Stomach (tissue), 9 donors: ENCODE data around the gene SEMA5B. TPM values are rescaled to one million over a fixed set of nuclear protein-coding genes. Genes with fewer than 3 reads are reported as not detected.

Source experiments
- DNase-seq, 2 donors: peaks; one replicate each; pipeline versions ENCODE4 v3.0.0 to v3.0.0-alpha.2; 2013 to 2019
- H3K27ac ChIP-seq, 5 donors: fragments of 200-600 bp in 4 of 5; sonication (generic) in 4 of 5; one replicate each; pipeline ENCODE4 v1.5.1; 2013 to 2019; ENCODE audit warnings: mild to moderate bottlenecking in 1 of 5, moderate library complexity in 1 of 5
- H3K27me3 ChIP-seq, 3 donors: fragments of 200-600 bp; sonication (generic); one replicate each; pipeline ENCODE4 v1.5.1; 2017 to 2019; ENCODE audit warnings: mixed run types in 1 of 3
- H3K36me3 ChIP-seq, 4 donors: fragments of 200-600 bp; sonication (generic); 1 replicate in 3 of 4; 2 replicates in 1 of 4; pipeline ENCODE4 v1.5.1; 2016 to 2019
- H3K4me1 ChIP-seq, 4 donors: fragments of 200-600 bp; sonication (generic); one replicate each; pipeline ENCODE4 v1.5.1; 2016 to 2019
- H3K4me3 ChIP-seq, 4 donors: fragments of 200-600 bp; sonication (generic) in 3 of 4; one replicate each; pipeline ENCODE4 v1.5.1; 2016 to 2019; ENCODE audit warnings: mild to moderate bottlenecking in 1 of 4
- H3K9me3 ChIP-seq, 4 donors: fragments of 200-600 bp; sonication (generic); one replicate each; pipeline ENCODE4 v1.5.1; 2016 to 2019
- CTCF ChIP-seq, 7 experiments: fragments of 450-650 bp in 4 of 7; fragments of 200-600 bp in 3 of 7; sonication (generic) in 3 of 7; IDR thresholded peaks; one replicate each; pipeline ENCODE4 v1.5.1; 2016 to 2019; ENCODE audit warnings: antibody characterized with exemption in 7 of 7, control low read depth in 2 of 7, mild to moderate bottlenecking in 1 of 7
- EP300 ChIP-seq: sonication (generic); formaldehyde crosslinking; IDR thresholded peaks from one replicate; pipeline ENCODE4 v1.6.1; 2017; ENCODE audit warnings: antibody characterized with exemption
- POLR2A ChIP-seq, 4 donors: fragments of 450-650 bp; IDR thresholded peaks; one replicate each; pipeline ENCODE4 v1.6.1; 2016; ENCODE audit warnings: antibody characterized with exemption in 4 of 4, control low read depth in 2 of 4, mild to moderate bottlenecking in 1 of 4, moderate library complexity in 1 of 4
- POLR2AphosphoS5 ChIP-seq, 3 donors: sonication (generic); formaldehyde crosslinking; IDR thresholded peaks; one replicate each; pipeline ENCODE4 v1.6.1; 2016; ENCODE audit warnings: antibody characterized with exemption in 3 of 3
- WGBS, 5 donors: extraction: QIAGEN DNeasy Blood & Tissue Kit in 3 of 5; methylation state at CpG; one replicate each; pipeline versions ENCODE4 v1.1.5 to v1.1.7; 2013 to 2018; 5-methylcytosine and 5-hydroxymethylcytosine counted together
- intact Hi-C: fragments of 100-400 bp; cut with DNase I; formaldehyde crosslinking; loops from one replicate; pipeline ENCODE4 v1.15.1; 2023; ENCODE audit warnings: low total_unique reads
- polyA plus RNA-seq, 3 donors: library from polyadenylated mRNA; stranded (reverse); fragments of 200-250 nt; gene quantifications; one replicate each; pipeline ENCODE4 v1.2.3, GENCODE V29; 2013
- total RNA-seq, 5 donors: library from RNA; depleted of rRNA; stranded (reverse); fragments of >200 nt; gene quantifications; one replicate each; pipeline versions ENCODE4 v1.1.0 to v1.2.3, GENCODE V29; 2014 to 2016
- donor health status: healthy with polysubstance abuse.
- donor health status: Bipolar disorder and iron deficiency.
- donor health status: healthy.

The SEMA5B gene
- total and polyA plus RNA-seq, 8 donors: 0.15 to 27.2 (median 1.0) TPM; not detected in 2

DNA sequence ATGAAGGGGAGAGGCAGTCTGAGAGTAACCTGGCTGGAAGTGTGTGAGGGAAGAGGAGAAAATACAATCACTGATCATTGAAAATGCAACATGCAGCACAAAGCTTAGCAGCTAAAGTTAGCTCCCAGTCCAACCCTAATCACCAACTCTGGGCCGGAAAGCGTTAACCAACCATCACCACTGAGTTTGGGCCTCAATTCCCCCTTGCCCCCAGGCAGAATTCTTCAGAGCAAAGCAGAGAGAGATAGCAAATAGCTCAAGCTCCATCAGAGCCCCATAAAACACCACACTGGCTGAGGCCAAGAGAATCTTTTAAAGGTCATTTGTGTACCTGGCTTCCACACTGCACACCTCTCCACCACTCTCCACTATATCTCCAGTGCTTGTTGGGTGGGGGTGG is 23.1 kb upstream of the SEMA5B start:
- Histone ChIP-seq H3K36me3 (no peaks in the 10 kb centered on the region), H3K9me3 (no peaks in the 10 kb centered on the region), H3K4me3 (no peak overlapping the region), H3K4me1 (no peaks in the 10 kb centered on the region), H3K27ac (no peak overlapping the region), H3K27me3 (no peaks in the 10 kb centered on the region)
- DNase-seq: no peak
- WGBS, 5 donors: 91 to 100% (median 93%) methylated on average over 2 of the region's 2 CpGs
- intact Hi-C loops: no loop called here
- TF ChIP-seq EP300: no peak
- TF ChIP-seq CTCF (IDR thresholded peaks at IDR 0.05): no peak
- TF ChIP-seq POLR2AphosphoS5 (IDR thresholded peaks at IDR 0.05): no peak
- TF ChIP-seq POLR2A (IDR thresholded peaks at IDR 0.05): no peak

DNA sequence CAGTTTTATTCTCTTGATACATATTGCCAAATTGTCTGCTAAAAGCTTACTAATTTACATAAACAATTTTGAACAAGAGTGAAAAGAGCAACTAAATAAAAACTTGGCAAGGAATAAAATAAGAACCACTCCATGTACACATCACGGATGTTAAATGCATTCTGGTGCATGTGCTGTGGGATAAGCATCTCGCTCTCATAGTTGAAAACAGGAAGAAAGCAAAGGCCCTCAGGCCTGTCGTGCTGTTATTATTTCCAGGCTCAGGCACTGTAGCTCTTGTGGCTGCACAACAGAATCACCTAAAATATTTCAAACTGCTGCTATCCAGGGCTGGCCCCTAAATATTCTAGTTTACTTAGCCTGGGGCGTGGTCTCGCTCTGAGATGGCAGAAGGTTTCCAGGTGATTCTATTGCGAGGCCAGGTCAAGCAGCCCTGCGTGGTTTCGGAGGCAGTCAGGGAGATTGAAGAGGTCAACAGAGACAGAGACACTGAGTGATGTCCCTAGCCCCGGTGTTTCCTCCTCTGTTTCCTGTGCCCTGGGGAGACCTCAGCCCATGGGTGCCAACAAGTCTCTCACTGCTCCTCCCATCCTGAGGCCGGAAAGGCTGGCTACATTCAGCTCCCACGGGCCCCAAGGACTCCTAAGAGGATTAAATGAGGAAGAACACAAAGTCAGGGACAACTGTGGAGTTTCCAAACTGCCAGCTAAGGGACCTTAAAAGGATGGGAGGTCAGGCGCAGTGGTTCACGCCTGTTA is 21.1 kb upstream of the SEMA5B start:
- no peak for TF ChIP-seq CTCF (IDR thresholded peaks at IDR 0.05)
- no peak for TF ChIP-seq POLR2AphosphoS5 (IDR thresholded peaks at IDR 0.05)
- no peak for TF ChIP-seq POLR2A (IDR thresholded peaks at IDR 0.05)
- TF ChIP-seq EP300: no peak
- intact Hi-C loops: no loop called here
- WGBS, 5 donors: 72 to 79% (median 75%) methylated on average over 13 of the region's 13 CpGs
- no peak for DNase-seq
- no peaks in the 10 kb centered on the region for H3K4me1 ChIP-seq
- H3K27me3 ChIP-seq: no peaks in the 10 kb centered on the region
- no peak overlapping the region for H3K27ac ChIP-seq
- no peaks in the 10 kb centered on the region for H3K36me3 ChIP-seq
- no peak overlapping the region for H3K4me3 ChIP-seq
- H3K9me3 ChIP-seq: no peaks in the 10 kb centered on the region

GRCh38 chr3:123047062-123047319 is 19.4 kb upstream of the SEMA5B start:
- WGBS, 5 donors: 79 to 89% (median 82%) methylated on average over 3 of the region's 3 CpGs

DNA sequence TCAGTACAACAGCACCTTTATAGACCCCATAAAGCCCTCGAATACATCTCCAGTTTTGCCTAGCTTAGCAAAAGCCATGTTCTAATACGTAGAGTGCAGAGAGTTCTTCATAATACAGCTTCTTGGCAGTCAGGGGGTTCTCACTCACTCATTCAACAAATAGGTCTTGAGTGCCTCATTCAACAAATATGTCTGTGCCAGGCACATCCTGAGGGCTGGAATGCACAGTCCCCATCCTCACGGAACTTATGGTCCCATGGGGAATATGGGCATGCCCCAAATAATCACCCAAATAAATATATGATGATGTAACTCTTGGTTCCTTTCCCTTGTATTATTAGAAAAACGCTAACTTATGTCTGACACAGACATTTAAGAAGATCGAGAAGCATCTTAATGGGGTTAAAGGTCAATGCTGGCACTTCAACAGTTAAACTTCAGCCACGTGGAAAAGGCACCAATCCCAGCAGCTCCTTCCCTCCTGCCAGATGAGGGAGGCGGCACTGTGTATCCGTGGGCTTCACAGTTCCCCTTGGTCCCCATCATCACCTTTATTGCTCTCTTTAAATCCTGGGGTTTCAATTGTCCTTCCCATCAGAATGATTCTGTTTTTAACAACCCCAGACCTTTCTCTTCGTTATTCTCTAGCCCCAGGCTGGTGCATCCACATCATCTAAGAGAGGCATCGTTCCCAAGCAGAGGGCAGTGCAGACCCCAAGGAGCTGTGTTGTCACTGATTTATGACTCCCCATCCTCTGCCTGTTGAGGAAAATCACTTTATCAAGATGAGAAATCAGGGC is 18.9 kb upstream of the SEMA5B start:
- TF ChIP-seq POLR2A (IDR thresholded peaks at IDR 0.05) (no peak), POLR2AphosphoS5 (IDR thresholded peaks at IDR 0.05) (no peak), CTCF (IDR thresholded peaks at IDR 0.05) (no peak), EP300 (no peak)
- Histone ChIP-seq H3K27me3 (no peaks in the 10 kb centered on the region), H3K4me1 (no peaks in the 10 kb centered on the region), H3K9me3 (no peaks in the 10 kb centered on the region), H3K4me3 (no peak overlapping the region), H3K27ac (no peak overlapping the region), H3K36me3 (no peaks in the 10 kb centered on the region)
- intact Hi-C loops: no loop called here
- 60 to 69% (median 66%) methylated on average over 10 of the region's 10 CpGs for WGBS, 5 donors
- no peak for DNase-seq

More at GRCh38 chr3:123047062-123047319, 19.4 kb upstream of the SEMA5B start:
- Histone ChIP-seq H3K36me3 (no peaks in the 10 kb centered on the region), H3K9me3 (no peaks in the 10 kb centered on the region), H3K27me3 (no peaks in the 10 kb centered on the region), H3K4me3 (no peak overlapping the region), H3K4me1 (no peaks in the 10 kb centered on the region), H3K27ac (no peak overlapping the region)
- TF ChIP-seq POLR2AphosphoS5 (IDR thresholded peaks at IDR 0.05) (no peak), CTCF (IDR thresholded peaks at IDR 0.05) (no peak), EP300 (no peak), POLR2A (IDR thresholded peaks at IDR 0.05) (no peak)
- intact Hi-C loops: no loop called here
- DNase-seq: no peak
